Subcutaneous adipose tissue (tissue), 4 donors: ENCODE data around the gene SYT8. TPM values are rescaled to one million over a fixed set of nuclear protein-coding genes. Genes with fewer than 3 reads are reported as not detected.

Experiments used
- total RNA-seq, 4 donors: library from RNA; depleted of rRNA; stranded (reverse); fragments of >200 nt; gene quantifications; one replicate each; pipeline ENCODE4 v1.1.0, GENCODE V29; 2016
- TF ChIP-seq, protein P1 (sequence below): fragments of 450-650 bp; IDR thresholded peaks from one replicate; pipeline ENCODE4 v1.5.1; 2016; ENCODE audit warnings: low read depth, mild to moderate bottlenecking, control low read depth, antibody characterized with exemption, moderate library complexity

Gene SYT8
- total RNA-seq, 4 donors from 2014 or later: not detected

DNA sequence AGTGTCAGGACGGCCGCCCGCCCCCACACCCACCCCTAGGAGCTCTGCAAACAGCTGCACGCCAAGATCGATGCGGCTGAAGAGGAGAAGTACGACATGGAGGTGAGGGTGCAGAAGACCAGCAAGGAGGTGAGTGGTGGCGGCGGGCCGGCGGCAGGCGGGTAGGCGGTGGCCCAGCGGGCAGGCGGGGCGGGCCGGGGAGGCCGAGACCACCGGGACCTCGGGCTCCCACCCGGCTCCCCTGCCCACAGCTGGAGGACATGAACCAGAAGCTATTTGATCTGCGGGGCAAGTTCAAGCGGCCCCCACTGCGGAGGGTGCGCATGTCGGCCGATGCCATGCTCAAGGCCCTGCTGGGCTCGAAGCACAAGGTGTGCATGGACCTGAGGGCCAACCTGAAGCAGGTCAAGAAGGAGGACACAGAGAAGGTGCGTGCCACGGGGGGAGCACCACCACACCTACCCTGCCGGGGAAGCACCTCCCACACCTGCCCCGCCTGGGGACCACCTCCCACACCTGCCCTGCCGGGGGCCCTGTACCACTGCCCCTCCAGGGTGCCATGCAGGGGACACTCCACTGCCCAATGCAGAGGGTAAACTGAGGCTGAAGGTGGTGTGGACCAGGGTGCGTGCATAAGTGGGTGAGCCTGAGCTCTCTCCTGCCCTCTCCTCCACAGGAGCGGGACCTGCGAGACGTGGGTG, 6.1 kb downstream of the SYT8 start:
- TF ChIP-seq, protein P1, sequence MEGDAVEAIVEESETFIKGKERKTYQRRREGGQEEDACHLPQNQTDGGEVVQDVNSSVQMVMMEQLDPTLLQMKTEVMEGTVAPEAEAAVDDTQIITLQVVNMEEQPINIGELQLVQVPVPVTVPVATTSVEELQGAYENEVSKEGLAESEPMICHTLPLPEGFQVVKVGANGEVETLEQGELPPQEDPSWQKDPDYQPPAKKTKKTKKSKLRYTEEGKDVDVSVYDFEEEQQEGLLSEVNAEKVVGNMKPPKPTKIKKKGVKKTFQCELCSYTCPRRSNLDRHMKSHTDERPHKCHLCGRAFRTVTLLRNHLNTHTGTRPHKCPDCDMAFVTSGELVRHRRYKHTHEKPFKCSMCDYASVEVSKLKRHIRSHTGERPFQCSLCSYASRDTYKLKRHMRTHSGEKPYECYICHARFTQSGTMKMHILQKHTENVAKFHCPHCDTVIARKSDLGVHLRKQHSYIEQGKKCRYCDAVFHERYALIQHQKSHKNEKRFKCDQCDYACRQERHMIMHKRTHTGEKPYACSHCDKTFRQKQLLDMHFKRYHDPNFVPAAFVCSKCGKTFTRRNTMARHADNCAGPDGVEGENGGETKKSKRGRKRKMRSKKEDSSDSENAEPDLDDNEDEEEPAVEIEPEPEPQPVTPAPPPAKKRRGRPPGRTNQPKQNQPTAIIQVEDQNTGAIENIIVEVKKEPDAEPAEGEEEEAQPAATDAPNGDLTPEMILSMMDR: no peak

DNA sequence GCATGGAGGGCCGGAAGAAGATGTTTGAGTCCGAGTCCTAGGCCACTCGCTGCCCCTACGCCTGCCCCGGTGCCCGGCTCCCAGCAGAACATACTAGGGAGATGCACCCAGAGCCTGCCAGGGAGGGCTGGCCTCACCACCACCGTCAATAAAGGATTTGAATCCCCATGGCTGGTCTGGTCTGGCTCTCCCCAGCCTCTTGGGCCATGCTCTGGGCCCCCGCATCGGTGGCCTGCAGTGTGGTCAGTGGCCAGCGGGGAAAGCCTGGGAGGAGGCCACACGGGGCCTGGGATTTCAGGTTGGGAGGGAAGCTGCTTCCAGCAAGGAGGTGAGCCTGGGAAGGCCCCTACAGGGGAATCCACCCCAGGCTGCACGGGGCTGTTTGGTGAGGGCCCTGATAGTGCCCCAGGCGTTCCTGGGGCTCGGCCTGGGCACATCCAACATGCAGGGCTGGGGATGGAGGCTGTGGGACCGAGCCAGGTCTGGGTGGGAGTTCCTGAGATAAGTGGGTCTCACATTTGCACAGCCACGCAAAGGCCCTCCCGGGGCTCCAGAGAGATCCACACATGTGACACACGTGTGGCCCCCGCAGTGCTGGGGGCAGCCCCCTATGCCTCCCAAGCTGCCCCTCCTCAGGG, 6.8 kb downstream of the SYT8 start:
- TF ChIP-seq, protein P1: no peak

DNA sequence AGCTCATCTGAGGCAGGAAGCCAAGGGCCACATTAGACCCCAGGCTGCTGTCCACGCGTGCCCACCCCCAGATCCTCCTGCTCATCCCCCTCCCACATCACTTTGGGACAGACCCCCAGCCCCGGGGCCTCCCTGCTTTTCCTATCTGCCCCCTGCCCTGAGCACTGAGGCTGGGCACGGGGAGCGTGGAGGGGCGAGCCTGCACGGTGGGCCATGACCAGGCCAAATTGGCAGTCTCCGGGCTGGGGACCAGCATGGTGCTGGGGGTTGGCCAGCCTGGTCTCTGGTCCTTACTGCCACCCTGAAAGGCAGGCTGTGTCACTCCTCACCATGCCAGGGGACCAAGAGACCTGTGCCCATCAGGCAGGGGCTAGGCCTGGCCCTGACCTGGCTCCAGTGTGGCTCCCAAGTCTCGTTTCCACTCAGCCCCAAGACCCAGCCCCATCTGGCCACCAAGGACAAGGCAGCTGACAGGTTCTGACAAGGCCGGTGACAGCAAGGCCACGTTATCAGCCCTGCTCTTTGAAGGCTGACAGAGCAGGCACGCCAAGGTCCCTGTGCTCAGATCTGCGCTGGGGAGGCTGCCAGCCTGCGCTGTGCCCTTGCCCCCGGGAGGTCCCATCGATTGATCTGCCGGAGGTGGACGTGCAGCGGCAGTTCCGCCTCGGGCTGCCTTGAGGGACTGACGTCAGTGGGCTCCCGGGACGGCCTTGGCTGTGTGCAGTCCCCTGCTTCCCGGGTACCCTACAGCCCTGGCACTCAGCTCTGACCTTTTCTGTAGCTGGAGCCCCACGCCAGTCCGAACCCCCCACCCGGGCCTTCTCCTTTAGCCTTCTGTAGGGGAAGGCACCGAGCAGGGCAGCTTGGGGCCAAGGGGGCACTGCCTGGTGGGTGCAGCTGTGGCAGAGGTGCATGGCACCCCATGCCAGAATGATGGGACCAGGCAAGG, 7.6 kb downstream of the SYT8 start:
- TF ChIP-seq, protein P1: no peak

DNA sequence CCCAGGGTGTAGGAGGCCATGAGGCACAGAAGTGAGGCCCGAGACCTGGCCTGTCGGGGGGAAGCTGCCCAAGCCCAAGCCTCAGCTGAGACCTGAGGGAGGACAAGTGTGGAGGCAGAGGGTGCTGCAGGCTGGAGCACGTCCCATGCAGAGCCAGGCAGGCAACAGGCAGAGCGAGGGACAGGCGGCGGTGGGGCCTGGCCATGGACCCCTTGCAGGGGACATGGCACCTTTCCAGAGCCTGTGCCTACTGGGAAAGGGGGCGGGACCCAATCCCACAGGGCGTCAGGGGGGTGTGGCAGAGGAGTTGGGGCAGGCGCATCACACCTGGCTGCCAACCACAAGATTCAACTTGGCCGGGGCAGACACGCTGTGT, 8.3 kb downstream of the SYT8 start:
- TF ChIP-seq, protein P1: no peak

DNA sequence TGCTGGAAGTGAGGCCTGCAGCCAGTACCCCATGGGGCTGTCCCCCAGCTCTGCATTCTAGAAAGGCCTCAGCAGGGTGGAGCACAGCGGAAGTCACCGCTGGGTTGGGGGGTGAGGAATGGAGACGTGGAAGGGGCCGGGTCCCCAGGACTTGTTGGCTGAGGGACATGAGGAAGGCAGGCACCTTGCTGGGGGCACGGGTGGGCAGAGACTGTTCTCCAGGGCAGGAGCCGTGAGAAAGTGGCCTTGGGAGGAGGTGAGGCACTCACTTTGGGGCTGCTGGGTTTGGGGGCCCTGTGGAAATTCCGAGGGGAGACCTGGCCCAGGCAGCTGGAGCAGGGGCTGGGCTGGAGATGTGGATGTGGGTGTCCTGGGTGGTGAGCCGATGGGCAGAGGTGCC, 9.0 kb downstream of the SYT8 start:
- TF ChIP-seq, protein P1: no peak

DNA sequence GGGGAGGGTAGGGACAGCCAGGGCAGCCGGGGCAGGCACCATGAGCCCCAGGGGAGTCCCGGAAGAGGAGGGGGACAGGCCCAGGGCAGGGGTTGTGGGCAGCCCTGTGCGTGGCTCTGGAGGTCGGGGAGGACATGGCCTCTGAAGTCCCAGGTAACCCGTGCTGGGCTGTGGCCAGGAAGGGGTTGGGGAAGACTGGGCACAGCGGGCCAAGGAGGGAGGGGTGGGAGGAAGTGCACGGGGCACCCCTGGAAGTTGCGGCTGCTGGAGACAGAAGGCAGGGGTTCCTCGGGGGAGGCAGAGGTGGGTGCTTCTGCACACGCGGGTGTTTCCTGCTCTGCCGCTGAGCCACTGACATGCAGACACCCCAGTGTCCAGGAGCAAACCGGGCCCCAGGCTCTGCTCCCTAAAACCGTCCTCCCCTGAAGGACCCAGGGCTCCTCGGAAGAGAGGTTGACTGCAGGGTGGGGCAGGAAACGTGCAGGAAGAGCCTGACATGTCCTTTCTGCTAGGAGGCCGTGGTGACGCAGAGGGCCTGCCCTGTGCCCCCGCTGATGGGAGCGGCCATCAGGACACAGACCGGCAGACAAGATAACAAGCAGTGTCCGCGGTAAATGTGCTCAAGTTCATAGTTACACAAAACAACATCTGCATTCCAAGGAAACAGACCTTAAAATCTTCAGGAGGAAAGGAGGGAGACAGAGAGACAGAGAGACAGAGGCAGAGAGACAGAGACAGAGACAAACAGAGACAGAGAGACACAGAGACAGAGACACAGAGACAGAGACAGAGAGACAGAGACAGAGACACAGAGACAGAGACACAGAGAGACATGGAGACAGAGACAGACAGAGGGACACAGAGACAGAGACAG, 9.7 kb downstream of the SYT8 start:
- TF ChIP-seq, protein P1: no peak
